Measurements from ENCODE around the gene AIDA. TPM values are rescaled to one million over a fixed set of nuclear protein-coding genes. Genes with fewer than 3 reads are reported as not detected.

AIDA gene
- total and polyA plus RNA-seq, 2 experiments from 2014 or later: 51.1 to 103 TPM

- peaks cover 4% of the 10 kb centered on the region; the same call in 1 of the 2 replicates for H4K20me1 ChIP-seq (replicated peaks; ENCODE audit: insufficient read depth)
- H3K27ac ChIP-seq (ENCODE audit: low read depth): no peak overlapping the region
- H3K27me3 Mint-ChIP-seq (ENCODE audit: insufficient read depth, low read depth, poor library complexity): no peaks in the 10 kb centered on the region
- H3K36me3 Mint-ChIP-seq (ENCODE audit: low read depth): peaks cover 7% of the 10 kb centered on the region; the same call in 1 of the 3 replicates
- TF ChIP-seq REST (IDR thresholded peaks at IDR 0.05; ENCODE audit: unreplicated experiment): no peak
- TF ChIP-seq STAT1 (IDR thresholded peaks at IDR 0.05; ENCODE audit: unreplicated experiment): no peak
- no peak for TF ChIP-seq JUNB (IDR thresholded peaks at IDR 0.05; ENCODE audit: unreplicated experiment)
- no peak for TF ChIP-seq CREB1 (CRISPR knock-in tag; IDR thresholded peaks at IDR 0.05; ENCODE audit: low read depth)
- no peak for TF ChIP-seq CTCF (conservative IDR thresholded peaks at IDR 0.05; ENCODE audit: low read depth in 2 of 2)
- no peak for TF ChIP-seq ZNF462 (CRISPR knock-in tag; IDR thresholded peaks at IDR 0.05)
- TF ChIP-seq EZH2phosphoT487 (IDR thresholded peaks at IDR 0.05; ENCODE audit: unreplicated experiment): no peak
- TF ChIP-seq EZH2 (IDR thresholded peaks at IDR 0.05; ENCODE audit: low read depth, unreplicated experiment): no peak
- TF ChIP-seq ZNF114 (CRISPR knock-in tag; IDR thresholded peaks at IDR 0.05): no peak
- H3K9me3 Mint-ChIP-seq: no peaks in the 10 kb centered on the region
- peaks cover 10% of the 10 kb centered on the region; the same call in 1 of the 2 replicates for H3K36me3 ChIP-seq (ENCODE audit: insufficient read depth)
- H2AFZ ChIP-seq: no peak overlapping the region
- H3K27ac Mint-ChIP-seq: no peak overlapping the region
- H3K79me2 ChIP-seq (replicated peaks; ENCODE audit: insufficient read depth): peaks cover 8% of the 10 kb centered on the region; the same call in 1 of the 2 replicates
- H3F3A ChIP-seq (replicated peaks; ENCODE audit: low read depth): no peaks in the 10 kb centered on the region
- H3K4me3 Mint-ChIP-seq: no peak overlapping the region
- ATAC-seq (no peak), DNase-seq (ENCODE audit: low spot score) (no peak)
- H3K4me1 ChIP-seq (ENCODE audit: insufficient read depth): no peaks in the 10 kb centered on the region
- H3K4me3 ChIP-seq: no peak overlapping the region
- no peak overlapping the region for H3K4me2 ChIP-seq
- no peaks in the 10 kb centered on the region for H3K4me1 Mint-ChIP-seq
- H3K9me2 ChIP-seq (ENCODE audit: insufficient read depth): no peaks in the 10 kb centered on the region
- no peaks in the 10 kb centered on the region for H3K27me3 ChIP-seq (ENCODE audit: insufficient read depth)
These were observed 21.3 kb downstream of the AIDA start for GRCh38 chr1:222691016-222691415.

All from GM23338 (cell line).